Hippocampal formation (tissue), 2 donors: ENCODE data around the gene ZNRD2.
"Not testable (repeated sequence)": the region's sequence is repeated elsewhere in the genome, so short reads cannot be mapped to it uniquely, and the experiment has no call there.

ENCODE experiments used
- DNase-seq, 2 donors: peaks; one replicate each; lab custom pipeline; 2025; lab: John Stamatoyannopoulos, UW

Gene ZNRD2, protein sequence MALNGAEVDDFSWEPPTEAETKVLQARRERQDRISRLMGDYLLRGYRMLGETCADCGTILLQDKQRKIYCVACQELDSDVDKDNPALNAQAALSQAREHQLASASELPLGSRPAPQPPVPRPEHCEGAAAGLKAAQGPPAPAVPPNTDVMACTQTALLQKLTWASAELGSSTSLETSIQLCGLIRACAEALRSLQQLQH

GRCh38 chr11:65569973-65570918 is at the start of gene ZNRD2:
ZNRD2 (plus strand) TSS chr11:65570477; CDS start chr11:65570492, 15 bp downstream.
- peak; percentile 97 to 99 for DNase-seq

DNA sequence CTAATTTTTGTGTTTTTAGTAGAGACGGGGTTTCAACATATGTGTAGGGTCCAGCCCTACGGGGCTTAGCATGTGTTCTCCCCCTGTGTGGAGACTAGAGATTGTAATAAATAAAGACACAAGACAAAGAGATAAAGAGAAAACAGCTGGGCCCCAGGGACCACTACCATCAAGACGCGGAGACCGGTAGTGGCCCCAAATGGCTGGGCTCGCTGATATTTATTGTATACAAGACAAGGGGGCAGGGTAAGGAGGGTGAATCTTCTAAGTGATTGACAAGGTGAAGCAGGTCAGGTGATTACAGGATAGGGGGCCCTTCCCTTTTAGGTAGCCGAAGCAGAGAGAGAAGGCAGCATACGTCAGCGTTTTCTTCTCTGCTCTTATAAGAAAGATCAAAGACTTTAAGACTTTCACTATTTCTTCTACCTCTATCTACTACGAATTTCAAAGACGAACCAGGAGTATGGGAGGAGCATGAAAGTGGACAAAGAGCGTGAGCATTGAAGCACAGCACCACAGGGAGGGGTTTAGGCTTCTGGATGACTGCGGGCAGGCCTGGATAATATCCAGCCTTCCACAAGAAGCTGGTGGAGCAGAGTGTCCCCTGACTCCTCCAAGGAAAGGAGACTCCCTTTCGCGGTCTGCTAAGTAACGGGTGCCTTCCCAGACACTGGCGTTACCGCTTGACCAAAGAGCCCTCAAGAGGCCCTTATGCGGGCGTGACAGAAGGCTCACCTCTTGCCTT is 48.3 kb upstream of the ZNRD2 start:
- DNase-seq = not testable (repeated sequence)

DNA sequence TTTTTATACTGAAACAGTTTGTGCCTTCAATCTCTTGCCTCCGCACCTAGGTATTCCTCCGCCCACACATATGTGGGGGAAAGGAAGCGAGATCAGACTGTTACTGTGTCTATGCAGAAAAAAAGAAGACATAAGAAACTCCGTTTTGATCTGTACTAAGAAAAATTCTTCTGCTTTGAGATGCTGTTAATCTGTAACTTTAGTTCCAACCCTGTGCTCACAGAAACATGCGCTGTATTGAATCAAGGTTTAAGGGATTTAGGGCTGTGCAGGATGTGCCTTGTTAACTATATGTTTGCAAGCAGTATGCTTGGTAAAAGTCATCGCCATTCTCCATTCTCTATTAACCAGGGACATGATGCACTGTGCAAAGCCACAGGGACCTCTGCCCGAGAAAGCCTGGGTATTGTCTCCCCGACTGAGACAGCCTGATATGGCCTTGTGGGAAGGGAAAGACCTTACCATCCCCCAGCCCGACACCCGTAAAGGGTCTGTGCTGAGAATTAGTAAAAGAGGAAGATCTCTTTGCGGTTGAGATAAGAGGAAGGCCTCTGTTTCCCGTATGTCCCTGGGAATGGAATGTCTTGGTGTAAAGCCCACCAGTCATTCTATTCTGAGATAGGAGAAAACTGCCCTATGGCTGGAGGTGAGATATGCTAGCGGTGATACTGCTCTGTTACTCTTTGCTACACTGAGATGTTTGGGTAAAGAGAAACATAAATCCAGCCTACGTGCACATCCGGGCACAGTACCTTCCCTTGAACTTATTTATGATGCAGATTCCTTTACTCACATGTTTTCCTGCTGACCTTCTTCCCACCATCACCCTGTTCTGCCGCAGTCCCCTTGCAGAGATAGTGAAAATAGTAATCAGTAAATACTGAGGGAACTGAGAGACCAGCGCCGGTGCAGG is 47.3 kb upstream of the ZNRD2 start:
- not testable (repeated sequence) for DNase-seq

- not testable (repeated sequence) for DNase-seq
These were observed 46.7 kb upstream of the ZNRD2 start for GRCh38 chr11:65523631-65523968.

GRCh38 chr11:65524014-65524740 is 46.1 kb upstream of the ZNRD2 start:
- no peak for DNase-seq

DNA sequence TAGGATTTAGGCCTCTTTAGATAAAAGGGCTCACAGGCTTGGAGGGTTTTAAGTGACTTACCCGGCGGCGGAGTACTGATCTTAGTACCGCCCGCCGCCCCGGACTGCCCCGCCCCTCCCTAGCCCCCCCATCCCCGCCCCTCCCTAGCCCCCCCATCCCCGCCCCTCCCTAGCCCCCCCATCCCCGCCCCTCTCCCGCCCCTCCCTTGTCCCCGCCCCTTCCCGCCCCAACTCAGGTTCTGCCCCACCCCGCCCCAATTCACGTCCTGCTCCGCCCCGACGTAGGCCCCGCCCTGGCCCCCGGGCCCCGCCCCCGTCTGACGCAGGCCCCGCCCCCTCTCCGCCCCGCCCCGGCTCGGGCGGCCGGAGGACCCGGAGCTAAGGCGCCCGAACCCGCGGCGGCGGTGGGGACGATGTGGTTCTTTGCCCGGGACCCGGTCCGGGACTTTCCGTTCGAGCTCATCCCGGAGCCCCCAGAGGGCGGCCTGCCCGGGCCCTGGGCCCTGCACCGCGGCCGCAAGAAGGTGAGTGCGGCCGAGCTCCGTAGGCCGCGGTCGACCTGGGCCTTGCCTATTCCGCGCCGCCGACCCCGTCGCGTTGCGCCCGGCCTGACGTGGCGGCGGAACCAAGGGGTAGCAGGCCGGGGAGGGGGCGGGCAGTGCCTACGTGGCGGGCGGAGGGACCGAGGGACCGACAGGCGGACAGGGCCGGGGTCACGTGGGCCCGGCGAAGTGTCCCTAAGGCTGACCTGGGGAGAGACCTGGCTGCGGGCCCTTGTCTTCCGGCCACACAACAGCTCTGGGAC is 45.3 kb upstream of the ZNRD2 start, which contains the start of gene SCYL1:
Gene SCYL1, plus strand, starts transcription at position 343 of the 805 bp plus-strand sequence. Its CDS starts 71 bp downstream, at position 414.
- peak; percentile 78 to 84 for DNase-seq

GRCh38 chr11:65525546-65526480 is 44.5 kb upstream of the ZNRD2 start:
- no peak for DNase-seq

DNA sequence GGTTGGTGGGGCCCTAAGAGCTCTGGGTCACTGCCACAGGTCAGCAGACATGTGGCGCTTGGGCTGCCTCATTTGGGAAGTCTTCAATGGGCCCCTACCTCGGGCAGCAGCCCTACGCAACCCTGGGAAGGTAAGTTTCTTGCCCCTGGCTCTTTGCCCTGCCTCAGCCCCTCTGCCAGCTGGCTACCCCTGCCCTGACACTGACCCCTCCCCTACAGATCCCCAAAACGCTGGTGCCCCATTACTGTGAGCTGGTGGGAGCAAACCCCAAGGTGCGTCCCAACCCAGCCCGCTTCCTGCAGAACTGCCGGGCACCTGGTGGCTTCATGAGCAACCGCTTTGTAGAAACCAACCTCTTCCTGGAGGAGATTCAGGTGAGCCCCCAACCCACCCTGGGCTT is 43.5 kb upstream of the ZNRD2 start:
- DNase-seq = no peak

GRCh38 chr11:65528819-65529350 is 41.4 kb upstream of the ZNRD2 start:
- no peak for DNase-seq

GRCh38 chr11:65529475-65530156 is 40.7 kb upstream of the ZNRD2 start:
- no peak for DNase-seq

DNA sequence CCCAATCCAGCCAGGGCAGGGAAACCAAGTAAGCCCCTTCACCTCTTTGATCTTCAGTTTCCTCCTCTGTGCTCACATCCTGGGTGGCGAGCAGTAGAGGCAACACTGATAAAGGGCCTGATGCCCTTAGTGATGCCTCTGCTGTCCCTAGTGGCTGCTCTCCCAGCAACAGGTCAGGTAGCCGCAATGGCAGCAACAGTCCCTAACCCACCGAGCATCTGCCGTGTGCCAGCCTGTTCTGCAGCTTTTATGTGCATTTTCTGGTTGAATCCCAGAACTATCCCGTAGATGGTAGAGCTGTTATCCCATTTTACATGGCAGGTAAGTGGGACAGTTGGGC is 40.1 kb upstream of the ZNRD2 start:
- DNase-seq = no peak

DNA sequence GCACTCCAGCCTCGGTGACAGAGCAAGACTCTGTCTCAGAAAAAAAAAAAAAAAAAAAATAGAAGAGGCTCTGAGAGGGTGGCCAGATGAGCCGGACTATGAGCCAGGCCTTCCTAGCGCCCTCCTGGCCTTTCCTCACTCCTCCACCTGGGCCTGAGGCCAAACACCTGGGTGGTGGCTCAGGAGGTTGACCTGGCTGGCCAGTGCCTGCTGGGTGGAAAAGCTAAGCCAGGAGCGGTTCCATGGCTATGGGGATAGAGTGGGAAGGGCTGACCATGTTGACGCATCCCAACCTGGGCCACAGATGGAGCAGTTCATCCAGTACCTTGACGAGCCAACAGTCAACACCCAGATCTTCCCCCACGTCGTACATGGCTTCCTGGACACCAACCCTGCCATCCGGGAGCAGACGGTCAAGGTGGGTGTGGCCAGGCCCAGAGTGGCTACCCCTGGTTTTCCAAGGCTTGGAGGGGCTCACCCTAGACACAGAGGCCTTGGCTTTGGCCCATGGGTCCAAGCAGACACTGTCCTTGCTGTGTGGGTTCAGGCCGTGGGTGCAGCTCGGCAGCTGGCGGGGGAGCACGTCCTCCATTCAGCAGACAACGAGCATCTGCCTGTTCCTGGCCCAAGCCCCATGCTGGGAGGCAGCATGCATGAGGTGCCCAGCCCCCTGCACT is 37.8 kb upstream of the ZNRD2 start:
- no peak for DNase-seq

DNA sequence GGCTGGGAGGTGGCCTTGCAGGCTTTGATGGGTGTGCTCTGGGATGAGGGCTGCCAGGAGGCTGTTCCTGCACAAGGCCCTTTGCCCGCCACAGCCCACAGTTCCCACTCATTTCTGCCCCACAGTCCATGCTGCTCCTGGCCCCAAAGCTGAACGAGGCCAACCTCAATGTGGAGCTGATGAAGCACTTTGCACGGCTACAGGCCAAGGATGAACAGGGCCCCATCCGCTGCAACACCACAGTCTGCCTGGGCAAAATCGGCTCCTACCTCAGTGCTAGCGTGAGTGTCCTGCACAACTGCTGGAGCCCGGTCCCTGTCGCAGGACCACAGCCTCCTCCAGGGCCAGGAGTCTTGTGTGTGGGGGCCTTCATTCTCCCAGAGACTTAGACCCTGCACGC is 35.2 kb upstream of the ZNRD2 start:
- DNase-seq = no peak

- DNase-seq = no peak
These were observed 33.6 kb upstream of the ZNRD2 start for GRCh38 chr11:65536412-65537295.

DNA sequence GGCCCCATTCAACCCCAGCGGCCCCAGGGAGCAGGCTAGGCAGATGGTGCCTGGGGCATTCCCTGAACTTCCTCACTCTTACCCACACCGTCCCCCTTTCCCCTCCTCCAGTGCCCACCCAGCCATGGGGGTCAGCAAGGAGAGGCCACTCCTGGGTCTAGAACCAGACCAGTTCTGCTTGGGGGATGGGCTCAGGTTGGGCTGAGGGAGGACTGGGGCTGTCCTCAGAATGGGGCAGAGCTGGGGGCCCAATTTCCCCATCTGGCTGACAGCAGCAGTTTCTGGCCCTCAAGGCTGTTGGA is 33.0 kb upstream of the ZNRD2 start:
- DNase-seq = no peak

DNA sequence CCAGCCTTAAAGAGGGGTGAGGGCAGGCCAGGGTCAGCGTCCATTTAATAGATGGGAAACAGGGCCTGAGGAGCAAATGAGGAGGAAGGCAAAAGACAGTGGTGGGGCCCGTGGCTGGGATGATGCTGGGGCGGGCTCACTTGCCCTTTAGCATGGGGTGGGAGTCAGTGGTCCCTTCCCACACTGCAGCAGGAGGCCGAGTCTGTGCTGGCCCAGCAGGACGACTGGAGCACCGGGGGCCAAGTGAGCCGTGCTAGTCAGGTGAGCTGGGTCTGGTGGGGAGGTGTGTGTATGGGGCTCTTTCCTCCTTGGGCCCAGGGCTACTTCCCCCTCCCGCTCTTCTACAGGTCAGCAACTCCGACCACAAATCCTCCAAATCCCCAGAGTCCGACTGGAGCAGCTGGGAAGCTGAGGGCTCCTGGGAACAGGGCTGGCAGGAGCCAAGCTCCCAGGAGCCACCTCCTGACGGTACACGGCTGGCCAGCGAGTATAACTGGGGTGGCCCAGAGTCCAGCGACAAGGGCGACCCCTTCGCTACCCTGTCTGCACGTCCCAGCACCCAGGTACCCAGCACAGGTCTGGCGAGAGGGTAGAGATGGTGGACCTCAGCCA is 32.6 kb upstream of the ZNRD2 start:
- DNase-seq = no peak
